Sigmoid colon (tissue), 7 donors: ENCODE data around the gene UNC5A. TPM values are rescaled to one million over a fixed set of nuclear protein-coding genes. Genes with fewer than 3 reads are reported as not detected.

Experiments used
- DNase-seq: peaks from one replicate; pipeline ENCODE4 v3.0.0-alpha.2; 2019
- H3K27ac ChIP-seq, 4 donors: fragments of 200-600 bp; sonication (generic); one replicate each; pipeline ENCODE4 v1.5.1; 2016 to 2019; ENCODE audit warnings: mild to moderate bottlenecking in 1 of 4
- H3K27me3 ChIP-seq, 3 donors: fragments of 200-600 bp; sonication (generic); one replicate each; pipeline ENCODE4 v1.5.1; 2019; ENCODE audit warnings: mild to moderate bottlenecking in 1 of 3
- H3K36me3 ChIP-seq, 4 donors: fragments of 200-600 bp; sonication (generic); one replicate each; pipeline ENCODE4 v1.5.1; 2016 to 2019
- H3K4me1 ChIP-seq, 4 donors: fragments of 200-600 bp; sonication (generic); one replicate each; pipeline ENCODE4 v1.5.1; 2017 to 2019
- H3K4me3 ChIP-seq, 4 donors: fragments of 200-600 bp; sonication (generic); one replicate each; pipeline ENCODE4 v1.5.1; 2017 to 2019; ENCODE audit warnings: mild to moderate bottlenecking in 2 of 4, moderate library complexity in 1 of 4
- H3K9me3 ChIP-seq, 4 donors: fragments of 200-600 bp in 3 of 4; sonication (generic) in 3 of 4; one replicate each; pipeline versions ENCODE4 v1.5.1 to v1.6.1; 2013 to 2019
- CTCF ChIP-seq, 4 experiments: fragments of 450-650 bp in 3 of 4; fragments of 200-600 bp in 1 of 4; IDR thresholded peaks; one replicate each; pipeline ENCODE4 v1.5.1; 2016 to 2019; ENCODE audit warnings: antibody characterized with exemption in 4 of 4, mild to moderate bottlenecking in 3 of 4, moderate library complexity in 2 of 4
- EP300 ChIP-seq, 4 donors: sonication (generic); formaldehyde crosslinking; IDR thresholded peaks; one replicate each; pipeline ENCODE4 v1.6.1; 2017; ENCODE audit warnings: antibody characterized with exemption in 4 of 4
- POLR2A ChIP-seq, 2 donors: fragments of 450-650 bp; IDR thresholded peaks; one replicate each; pipeline ENCODE4 v1.6.1; 2016; ENCODE audit warnings: antibody characterized with exemption in 2 of 2, mild to moderate bottlenecking in 2 of 2, moderate library complexity in 2 of 2
- POLR2AphosphoS5 ChIP-seq, 4 donors: sonication (generic); formaldehyde crosslinking; IDR thresholded peaks; one replicate each; pipeline ENCODE4 v1.6.1; 2017; ENCODE audit warnings: antibody characterized with exemption in 4 of 4
- WGBS, 2 donors: extraction: QIAGEN DNeasy Blood & Tissue Kit; methylation state at CpG; one replicate each; pipeline ENCODE4 v1.1.7; 2013; 5-methylcytosine and 5-hydroxymethylcytosine counted together
- intact Hi-C: fragments of 100-400 bp; cut with DNase I; formaldehyde crosslinking; loops from one replicate; pipeline ENCODE4 v1.15.1; 2023
- polyA plus RNA-seq, 3 donors: library from polyadenylated mRNA; stranded (reverse); fragments of 200-250 nt; gene quantifications; one replicate each; pipeline ENCODE4 v1.2.3, GENCODE V29; 2013
- total RNA-seq, 4 donors: library from RNA; depleted of rRNA; stranded (reverse); fragments of >200 nt; gene quantifications; one replicate each; pipeline ENCODE4 v1.1.0, GENCODE V29; 2016
- donor health status: healthy with polysubstance abuse.
- donor health status: Bipolar disorder and iron deficiency.
- donor health status: healthy.

Gene UNC5A
- total and polyA plus RNA-seq, 7 donors, result 0.34 to 0.60 TPM; not detected in 5

DNA sequence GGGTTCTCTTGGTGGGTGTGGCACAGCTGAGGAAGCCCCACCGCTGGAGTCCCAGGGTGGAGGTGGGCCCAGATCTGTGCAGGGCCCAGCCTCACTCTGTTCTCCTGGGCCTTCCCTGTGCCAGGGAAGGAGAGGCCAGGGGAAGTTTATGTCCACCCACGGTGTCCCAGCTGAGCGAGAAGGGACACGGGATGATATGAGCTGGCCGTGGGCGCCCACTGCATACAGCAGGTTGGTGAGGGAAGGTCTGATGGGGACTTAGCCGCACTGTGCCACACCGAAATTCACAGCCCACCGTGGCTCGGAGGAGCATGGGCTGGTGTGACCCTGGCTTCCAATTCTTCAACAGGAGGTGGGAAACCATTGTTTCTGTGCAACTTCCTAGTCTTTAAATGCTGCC is 33.9 kb downstream of the UNC5A start:
- WGBS, 2 donors, result 80 to 86% methylated on average over 10 of the region's 10 CpGs
- TF ChIP-seq POLR2AphosphoS5 (IDR thresholded peaks at IDR 0.05) (no peak), CTCF (IDR thresholded peaks at IDR 0.05) (no peak), EP300 (IDR thresholded peaks at IDR 0.05) (no peak), POLR2A (IDR thresholded peaks at IDR 0.05) (no peak)
- no peak for DNase-seq
- H3K4me3 ChIP-seq, result no peak overlapping the region
- H3K27me3 ChIP-seq, result peaks cover 0 to 61% (median 38%) of the 10 kb centered on the region in 3 donors
- no peaks in the 10 kb centered on the region for H3K4me1 ChIP-seq
- intact Hi-C loops, result no loop called here
- no peaks in the 10 kb centered on the region for H3K36me3 ChIP-seq
- no peaks in the 10 kb centered on the region for H3K9me3 ChIP-seq
- H3K27ac ChIP-seq, result no peak overlapping the region

GRCh38 chr5:176844706-176845391 is 34.5 kb downstream of the UNC5A start:
- peaks cover 0 to 67% (median 44%) of the 10 kb centered on the region in 3 donors for H3K27me3 ChIP-seq
- H3K4me1 ChIP-seq, result no peaks in the 10 kb centered on the region
- no peaks in the 10 kb centered on the region for H3K36me3 ChIP-seq
- no peak overlapping the region for H3K27ac ChIP-seq
- no peak for DNase-seq
- no peak overlapping the region for H3K4me3 ChIP-seq
- H3K9me3 ChIP-seq, result no peaks in the 10 kb centered on the region
- 54 to 63% methylated on average over 21 of the region's 21 CpGs for WGBS, 2 donors
- no peak for TF ChIP-seq POLR2AphosphoS5 (IDR thresholded peaks at IDR 0.05)
- TF ChIP-seq POLR2A (IDR thresholded peaks at IDR 0.05), result no peak
- TF ChIP-seq EP300 (IDR thresholded peaks at IDR 0.05), result no peak
- TF ChIP-seq CTCF (IDR thresholded peaks at IDR 0.05), result no peak
- intact Hi-C loops, result no loop called here

- no peak for DNase-seq
- WGBS, 2 donors, result 49 to 59% methylated on average over 6 of the region's 6 CpGs
- no peaks in the 10 kb centered on the region for H3K9me3 ChIP-seq
- H3K4me1 ChIP-seq, result no peaks in the 10 kb centered on the region
- peaks cover 0 to 72% (median 49%) of the 10 kb centered on the region in 3 donors for H3K27me3 ChIP-seq
- H3K36me3 ChIP-seq, result no peaks in the 10 kb centered on the region
- intact Hi-C loops, result no loop called here
- no peak overlapping the region for H3K27ac ChIP-seq
- no peak overlapping the region for H3K4me3 ChIP-seq
- TF ChIP-seq POLR2AphosphoS5 (IDR thresholded peaks at IDR 0.05), result no peak
- no peak for TF ChIP-seq POLR2A (IDR thresholded peaks at IDR 0.05)
- TF ChIP-seq EP300 (IDR thresholded peaks at IDR 0.05), result no peak
- no peak for TF ChIP-seq CTCF (IDR thresholded peaks at IDR 0.05)
Measured at GRCh38 chr5:176845392-176845713, 35.0 kb downstream of the UNC5A start.

DNA sequence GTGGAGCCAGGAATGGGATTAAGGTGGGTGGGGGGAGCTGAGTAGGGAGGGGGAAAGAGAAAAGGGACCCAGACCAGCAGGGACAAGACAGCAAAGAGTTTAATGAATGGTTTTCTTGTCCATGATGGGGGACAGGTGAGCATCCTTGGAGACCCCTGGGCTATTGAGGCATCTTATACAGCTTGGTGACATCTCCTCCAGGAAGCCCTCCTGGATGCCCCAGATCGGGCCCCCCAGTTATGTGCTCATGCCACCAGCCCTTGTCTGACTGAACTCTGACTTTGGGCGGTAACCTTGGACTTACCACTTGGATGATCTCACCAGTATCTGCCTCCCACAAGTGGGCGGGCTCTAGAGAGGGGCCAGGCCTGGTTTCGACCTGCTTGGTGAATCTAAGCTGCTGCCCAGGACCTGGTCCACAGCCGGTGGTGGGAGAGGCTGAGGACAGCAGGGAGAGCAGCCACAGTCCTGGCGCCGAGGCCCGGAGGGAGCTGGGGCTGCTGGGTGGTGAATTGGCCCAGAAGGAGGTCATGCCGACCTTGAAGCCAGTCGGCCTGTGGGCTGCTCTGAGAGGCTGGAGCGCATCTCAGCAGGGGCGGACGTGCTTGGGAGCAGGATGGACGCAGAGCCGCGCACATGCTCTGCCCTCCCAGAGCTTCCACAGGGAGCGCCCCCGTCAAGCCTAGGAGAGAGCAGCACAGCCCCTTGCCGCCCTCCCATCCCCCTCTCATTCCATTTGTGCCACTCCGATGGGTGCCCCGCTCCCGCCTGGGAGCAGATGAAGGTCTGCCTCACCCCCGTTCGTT is 36.2 kb downstream of the UNC5A start:
- TF ChIP-seq POLR2AphosphoS5 (IDR thresholded peaks at IDR 0.05) (no peak), CTCF (IDR thresholded peaks at IDR 0.05) (no peak), EP300 (IDR thresholded peaks at IDR 0.05) (no peak), POLR2A (IDR thresholded peaks at IDR 0.05) (no peak)
- Histone ChIP-seq H3K27me3 (peaks cover 0 to 78% (median 54%) of the 10 kb centered on the region in 3 donors), H3K9me3 (no peaks in the 10 kb centered on the region), H3K4me1 (no peaks in the 10 kb centered on the region), H3K4me3 (no peak overlapping the region), H3K36me3 (no peaks in the 10 kb centered on the region), H3K27ac (no peak overlapping the region)
- intact Hi-C loops, result no loop called here
- DNase-seq, result no peak
- WGBS, 2 donors, result 35 to 52% methylated on average over 24 of the region's 24 CpGs
